DND-41 (cell line): Measurements from ENCODE around the gene METTL17.

Experiments used
- ATAC-seq: fragments of 200-7000 bp; cut with Tn5 transposase; 3 replicates; pipeline ENCODE4 v1.9.1; 2021; ENCODE audit warnings: low read depth; ENCODE audit not compliant: insufficient read depth
- DNase-seq: peaks from one replicate; pipeline ENCODE4 v3.0.0-alpha.2; 2020
- H2AFZ ChIP-seq: 2 replicates; pipeline ENCODE4 v1.6.0; 2012; ENCODE audit warnings: low read depth, low read length
- H3K27ac ChIP-seq: 2 replicates; pipeline ENCODE4 v1.5.1; 2012; ENCODE audit warnings: low read length, inconsistent platforms
- H3K27me3 ChIP-seq: fragments of 200-600 bp; sonication (generic); 2 replicates; pipeline ENCODE4 v1.6.0; 2012; ENCODE audit warnings: low read length, mild to moderate bottlenecking, inconsistent platforms; ENCODE audit not compliant: insufficient read depth, poor library complexity
- H3K36me3 ChIP-seq: 2 replicates; pipeline ENCODE4 v1.5.1; 2012; ENCODE audit warnings: low read length, inconsistent platforms; ENCODE audit not compliant: insufficient read depth
- H3K4me1 ChIP-seq: 2 replicates; pipeline ENCODE4 v1.5.1; 2012; ENCODE audit warnings: mild to moderate bottlenecking, low read length; ENCODE audit not compliant: insufficient read depth
- H3K4me2 ChIP-seq: 2 replicates; pipeline ENCODE4 v1.6.0; 2012; ENCODE audit warnings: mild to moderate bottlenecking, moderate library complexity, low read length, inconsistent platforms; ENCODE audit not compliant: insufficient read depth
- H3K4me3 ChIP-seq, 2 experiments: fragments of 200-600 bp in 1 of 2; shearing (Covaris generic) in 1 of 2; 2 replicates each; pipeline ENCODE4 v1.5.1; 2012 to 2016; ENCODE audit warnings: inconsistent platforms in 2 of 2, low read length in 2 of 2, mild to moderate bottlenecking in 2 of 2, low read depth in 1 of 2, moderate library complexity in 1 of 2
- H3K79me2 ChIP-seq: 2 replicates; pipeline ENCODE4 v1.6.0; 2012; ENCODE audit warnings: low read length, inconsistent platforms; ENCODE audit not compliant: insufficient read depth
- H3K9ac ChIP-seq: 2 replicates; pipeline ENCODE4 v1.6.0; 2012; ENCODE audit warnings: low read depth, mild to moderate bottlenecking, inconsistent platforms, low read length, moderate library complexity
- H3K9me3 ChIP-seq: 2 replicates; pipeline ENCODE4 v1.5.1; 2012; ENCODE audit warnings: low read length, moderate library complexity, mild to moderate bottlenecking, inconsistent platforms; ENCODE audit not compliant: insufficient read depth, severe bottlenecking
- H4K20me1 ChIP-seq: 2 replicates; pipeline ENCODE4 v1.6.0; 2012; ENCODE audit warnings: low read length; ENCODE audit not compliant: insufficient read depth
- CTCF ChIP-seq: IDR thresholded peaks from 2 replicates; pipeline ENCODE4 v1.5.1; 2012; ENCODE audit warnings: borderline replicate concordance, low read length, moderate library complexity, mild to moderate bottlenecking; ENCODE audit not compliant: poor library complexity, severe bottlenecking; ENCODE audit errors: extremely low read depth
- EZH2 ChIP-seq: IDR thresholded peaks from 3 replicates; pipeline ENCODE4 v1.6.1; 2012; ENCODE audit warnings: borderline replicate concordance, low read depth, mild to moderate bottlenecking, moderate library complexity, low read length, inconsistent platforms; ENCODE audit not compliant: severe bottlenecking

Gene METTL17

GRCh38 chr14:20998674-20999366 is 9.0 kb downstream of the METTL17 start, which contains the start of gene SLC39A2:
SLC39A2 (plus strand) TSS chr14:20999293; CDS start chr14:20999447, 154 bp downstream.
- TF ChIP-seq EZH2 (no peak), CTCF (no peak)
- Histone ChIP-seq H3K9ac (no peak within 1 kb of the TSS), H3K4me2 (no peak within 1 kb of the TSS), H3K4me1 (no peaks in the 10 kb centered on the region), H3K4me3 (no peak within 1 kb of the TSS), H3K27ac (no peak within 1 kb of the TSS), H2AFZ (no peak within 1 kb of the TSS), H3K9me3 (no peaks in the 10 kb centered on the region), H3K36me3 (peaks cover 36% of the 10 kb centered on the region), H3K79me2 (no peaks in the 10 kb centered on the region), H3K27me3 (no peaks in the 10 kb centered on the region), H4K20me1 (peaks cover 4% of the 10 kb centered on the region; the same call in 1 of the 2 replicates)
- ATAC-seq, result peak; percentile 50; the same call in 1 of the 3 replicates
- no peak for DNase-seq

GRCh38 chr14:20999591-20999990 is 9.8 kb downstream of the METTL17 start:
- H3K27me3 ChIP-seq, result no peaks in the 10 kb centered on the region
- peaks cover 4% of the 10 kb centered on the region; the same call in 1 of the 2 replicates for H4K20me1 ChIP-seq
- H3K79me2 ChIP-seq, result no peaks in the 10 kb centered on the region
- no peak overlapping the region for H3K4me3 ChIP-seq
- no peak overlapping the region for H3K27ac ChIP-seq
- no peak overlapping the region for H3K9ac ChIP-seq
- H3K4me1 ChIP-seq, result no peaks in the 10 kb centered on the region
- no peak overlapping the region for H2AFZ ChIP-seq
- no peak for TF ChIP-seq CTCF
- TF ChIP-seq EZH2, result no peak
- DNase-seq (no peak), ATAC-seq (no peak)
- H3K36me3 ChIP-seq, result peaks cover 29% of the 10 kb centered on the region
- no peaks in the 10 kb centered on the region for H3K9me3 ChIP-seq
- H3K4me2 ChIP-seq, result no peak overlapping the region

- Histone ChIP-seq H3K27me3 (no peaks in the 10 kb centered on the region), H3K79me2 (no peaks in the 10 kb centered on the region), H3K36me3 (peaks cover 12% of the 10 kb centered on the region), H4K20me1 (peaks cover 2% of the 10 kb centered on the region; the same call in 1 of the 2 replicates), H3K9ac (no peak overlapping the region), H3K9me3 (no peaks in the 10 kb centered on the region), H3K27ac (no peak overlapping the region), H3K4me1 (no peaks in the 10 kb centered on the region), H3K4me2 (no peak overlapping the region), H3K4me3 (no peak overlapping the region), H2AFZ (no peak overlapping the region)
- ATAC-seq (no peak), DNase-seq (no peak)
- TF ChIP-seq EZH2 (no peak), CTCF (no peak)
These were observed 11.4 kb downstream of the METTL17 start for GRCh38 chr14:21001218-21001617.
